GM12878 (cell line): ENCODE measurements around the gene GEMIN7. TPM values are rescaled to one million over a fixed set of nuclear protein-coding genes. Genes with fewer than 3 reads are reported as not detected.
A peak's percentile ranks its signal among the peaks of the same experiment; 100 is the strongest.

ENCODE experiments used
- ATAC-seq: fragments of 200-7000 bp; cut with Tn5 transposase; 3 replicates; pipeline ENCODE4 v1.9.1; 2020; ENCODE audit warnings: mild to moderate bottlenecking, moderate library complexity
- BruUV-seq: library from RNA; stranded (reverse); fragments of 400-500 nt; replicated peaks from 2 replicates; lab custom pipeline; 2021; lab: Mats Ljungman, UMichigan
- CTCF ChIA-PET: fragments of 300-600 bp; sonication (Branson Sonifier 250); formaldehyde crosslinking; extraction: SDS; loops from one replicate; lab custom pipeline; 2021; ENCODE audit warnings: inconsistent platforms; lab: Yijun Ruan, JAX
- POLR2A ChIA-PET: fragments of 350-600 bp; formaldehyde crosslinking; extraction: SDS; loops from one replicate; lab custom pipeline; 2021; ENCODE audit warnings: inconsistent platforms; lab: Charles Lee
- RAD21 ChIA-PET: fragments of 300-600 bp; sonication (Branson Sonifier 250); formaldehyde crosslinking; loops from one replicate; lab custom pipeline; 2023; ENCODE audit warnings: antibody characterized with exemption; ENCODE audit not compliant: unreplicated experiment; lab: Charles Lee
- SMC1A ChIA-PET: fragments of 300-600 bp; sonication (Branson Sonifier 250); formaldehyde crosslinking; loops from one replicate; lab custom pipeline; 2023; ENCODE audit not compliant: unreplicated experiment, uncharacterized antibody; lab: Charles Lee
- DNase-seq: peaks from one replicate; pipeline ENCODE4 v3.0.0-alpha.2; 2011; ENCODE audit warnings: low read depth, low spot score
- FAIRE-seq: peaks from 3 replicates; lab custom pipeline; 2011; peaks lifted over from hg19 to GRCh38; lab: Jason Lieb, UNC
- H2AFZ ChIP-seq: 2 replicates; pipeline ENCODE4 v1.6.0; 2011; ENCODE audit warnings: low read depth, low read length, control low read depth; ENCODE audit not compliant: control insufficient read depth
- H3K27ac ChIP-seq: 2 replicates; pipeline ENCODE4 v1.5.1; 2011; ENCODE audit warnings: control low read depth; ENCODE audit not compliant: control insufficient read depth, insufficient read depth
- H3K27me3 ChIP-seq, 2 experiments: replicated peaks in 1 of 2; 2 replicates each; pipeline versions ENCODE4 v1.6.0 to v1.6.1; 2011; ENCODE audit warnings: low read length in 1 of 2; ENCODE audit not compliant: control insufficient read depth in 2 of 2, insufficient read depth in 2 of 2
- H3K36me3 ChIP-seq, 2 experiments: 2 replicates each; pipeline ENCODE4 v1.5.1; 2011; ENCODE audit warnings: low read length in 1 of 2; ENCODE audit not compliant: control insufficient read depth in 2 of 2, insufficient read depth in 2 of 2
- H3K4me1 ChIP-seq: 2 replicates; pipeline ENCODE4 v1.6.1; 2011; ENCODE audit warnings: mild to moderate bottlenecking, low read length, moderate library complexity, mixed read lengths; ENCODE audit not compliant: control insufficient read depth, insufficient read depth
- H3K4me2 ChIP-seq: 2 replicates; pipeline ENCODE4 v1.6.0; 2011; ENCODE audit warnings: control low read depth; ENCODE audit not compliant: control insufficient read depth, insufficient read depth
- H3K4me3 ChIP-seq: fragments of 200-600 bp; sonication (generic); 2 replicates; pipeline ENCODE4 v1.5.1; 2016
- H3K79me2 ChIP-seq: 2 replicates; pipeline ENCODE4 v1.6.0; 2011; ENCODE audit warnings: low read length; ENCODE audit not compliant: control insufficient read depth, insufficient read depth
- H3K9ac ChIP-seq: 2 replicates; pipeline ENCODE4 v1.8.0; 2011; ENCODE audit warnings: low read length, control low read depth, mixed read lengths; ENCODE audit not compliant: control insufficient read depth, insufficient read depth
- H3K9me3 ChIP-seq: replicated peaks from 3 replicates; pipeline ENCODE4 v1.5.1; 2011; ENCODE audit warnings: mild to moderate bottlenecking, low read length; ENCODE audit not compliant: control insufficient read depth, insufficient read depth
- H4K20me1 ChIP-seq: 2 replicates; pipeline ENCODE4 v1.6.0; 2011; ENCODE audit not compliant: control insufficient read depth, insufficient read depth
- BHLHE40 ChIP-seq, 2 experiments: fragments of 450-650 bp in 1 of 2; IDR thresholded peaks; 2 replicates each; pipeline ENCODE4 v1.6.1; 2011 to 2017; ENCODE audit warnings: low read depth in 2 of 2, borderline replicate concordance in 1 of 2, improper control_type of control experiment in 1 of 2, low read length in 1 of 2, mild to moderate bottlenecking in 1 of 2
- GATAD2B ChIP-seq: fragments of 450-650 bp; conservative IDR thresholded peaks from 2 replicates; pipeline ENCODE4 v1.6.1; 2017; ENCODE audit warnings: low read depth, mild to moderate bottlenecking, moderate library complexity
- MTA3 ChIP-seq: IDR thresholded peaks from 2 replicates; pipeline ENCODE4 v1.6.1; 2012; ENCODE audit warnings: low read length, inconsistent platforms, borderline replicate concordance
- PAX5 ChIP-seq: IDR thresholded peaks from 2 replicates; pipeline ENCODE4 v1.6.1; 2011; ENCODE audit warnings: low read depth, low read length, borderline replicate concordance
- SIX5 ChIP-seq: IDR thresholded peaks from 2 replicates; pipeline ENCODE4 v1.6.1; 2011; ENCODE audit warnings: mild to moderate bottlenecking, low read depth, low read length, moderate library complexity; ENCODE audit not compliant: severe bottlenecking
- SRF ChIP-seq, 2 experiments: IDR thresholded peaks; 2 replicates each; pipeline ENCODE4 v1.6.1; 2011; ENCODE audit warnings: low read depth in 2 of 2, low read length in 2 of 2, mild to moderate bottlenecking in 1 of 2, moderate library complexity in 1 of 2
- WGBS: methylation state at CpG from one replicate; pipeline ENCODE4 v1.1.6; 2016; ENCODE audit warnings: low lambda C conversion rate; ENCODE audit not compliant: insufficient replicate concordance, insufficient coverage; ENCODE audit errors: missing lambda C conversion rate; 5-methylcytosine and 5-hydroxymethylcytosine counted together
- in situ Hi-C: fragments of 300-500 bp; cut with MboI; formaldehyde crosslinking; loops from 9 replicates; pipeline ENCODE4 v1.14.3; 2018; ENCODE audit warnings: mixed read lengths
- intact Hi-C: fragments of 100-400 bp; cut with micrococcal nuclease; formaldehyde crosslinking; loops from one replicate; pipeline ENCODE4 v1.14.2; 2022; ENCODE audit not compliant: unreplicated experiment
- polyA plus RNA-seq, 11 experiments: library from polyadenylated mRNA; depleted of rRNA in 4 of 11; unstranded in 6 of 11; stranded (reverse) in 5 of 11; fragments of >200 nt; fragmentation: Nextera tagmentation in 4 of 11; fragmentation: Illumina TruSeq in 1 of 11; extraction: Ambion mirVana in 4 of 11; extraction: Trizol in 1 of 11; gene quantifications; 1 replicate in 1 of 11; 2 replicates in 10 of 11; pipeline versions ENCODE4 v1.2.1 to v1.2.3, GENCODE V29; 2011 to 2016; ENCODE audit warnings: inconsistent platforms in 2 of 11, missing spikeins in 2 of 11, low read depth in 1 of 11
- total RNA-seq, 4 experiments: library from RNA; depleted of rRNA in 3 of 4; stranded (reverse); fragments of >200 nt in 3 of 4; fragmentation: Illumina TruSeq in 1 of 4; extraction: Trizol in 1 of 4; gene quantifications; 2 replicates each; pipeline versions ENCODE4 v1.2.1 to v1.2.3, GENCODE V29; 2013 to 2021
- TF ChIP-seq, protein P1 (sequence below): fragments of 450-650 bp; IDR thresholded peaks from 2 replicates; pipeline ENCODE4 v1.6.1; 2016; ENCODE audit warnings: mild to moderate bottlenecking, moderate library complexity, borderline replicate concordance
- TF ChIP-seq, protein P2 (sequence below): fragments of 450-650 bp; IDR thresholded peaks from 2 replicates; pipeline ENCODE4 v1.6.1; 2016; ENCODE audit warnings: mild to moderate bottlenecking

Gene GEMIN7
- total and polyA plus RNA-seq, 10 of the 15 experiments (the other 5 are each of a cell fraction or from before 2014, with no cell fraction given), result 21.1 to 76.7 (median 44.9) TPM

DNA sequence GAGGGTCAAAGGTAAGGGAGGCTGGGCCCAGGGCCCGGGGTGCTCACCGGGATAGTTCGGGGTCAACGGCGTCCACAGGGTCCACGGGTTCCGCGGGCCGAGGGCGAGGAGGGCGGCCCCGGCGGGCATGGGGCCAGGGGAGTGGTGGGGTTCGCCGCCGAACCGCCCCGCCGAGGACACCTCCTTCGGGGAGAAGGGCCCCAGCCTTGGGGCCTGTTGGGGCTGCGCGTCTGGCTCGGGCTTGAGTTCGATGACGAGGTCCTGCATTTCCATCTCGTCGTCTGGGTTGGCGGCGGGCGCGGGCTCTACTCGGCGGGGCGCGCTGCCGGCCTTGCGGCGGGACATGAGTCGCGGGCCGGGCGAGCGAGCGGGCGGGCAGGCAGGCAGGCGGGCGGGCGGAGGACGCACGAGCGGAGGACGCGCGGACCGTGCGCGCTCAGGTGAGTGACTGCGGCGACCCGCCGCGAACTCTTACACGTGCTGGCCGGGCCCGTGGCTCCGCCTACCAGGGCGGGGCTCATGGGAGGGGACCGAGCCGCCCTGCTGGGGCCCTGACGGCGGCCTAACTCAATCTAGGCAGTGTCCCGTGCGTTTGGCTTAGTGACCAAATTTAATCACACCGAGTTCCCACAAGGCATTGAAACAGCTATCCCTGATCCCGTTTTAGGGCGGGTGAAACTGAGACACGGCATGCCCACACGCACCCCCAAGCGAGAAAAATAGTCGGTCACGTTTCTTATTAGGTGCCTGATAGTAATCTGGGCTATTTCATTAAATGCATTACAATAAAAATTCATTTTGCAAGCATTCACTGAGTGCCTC, 2.8 kb upstream of the GEMIN7 start, which contains the start of gene ZNF296 (continued):
- TF ChIP-seq GATAD2B, result peak; percentile 82

DNA sequence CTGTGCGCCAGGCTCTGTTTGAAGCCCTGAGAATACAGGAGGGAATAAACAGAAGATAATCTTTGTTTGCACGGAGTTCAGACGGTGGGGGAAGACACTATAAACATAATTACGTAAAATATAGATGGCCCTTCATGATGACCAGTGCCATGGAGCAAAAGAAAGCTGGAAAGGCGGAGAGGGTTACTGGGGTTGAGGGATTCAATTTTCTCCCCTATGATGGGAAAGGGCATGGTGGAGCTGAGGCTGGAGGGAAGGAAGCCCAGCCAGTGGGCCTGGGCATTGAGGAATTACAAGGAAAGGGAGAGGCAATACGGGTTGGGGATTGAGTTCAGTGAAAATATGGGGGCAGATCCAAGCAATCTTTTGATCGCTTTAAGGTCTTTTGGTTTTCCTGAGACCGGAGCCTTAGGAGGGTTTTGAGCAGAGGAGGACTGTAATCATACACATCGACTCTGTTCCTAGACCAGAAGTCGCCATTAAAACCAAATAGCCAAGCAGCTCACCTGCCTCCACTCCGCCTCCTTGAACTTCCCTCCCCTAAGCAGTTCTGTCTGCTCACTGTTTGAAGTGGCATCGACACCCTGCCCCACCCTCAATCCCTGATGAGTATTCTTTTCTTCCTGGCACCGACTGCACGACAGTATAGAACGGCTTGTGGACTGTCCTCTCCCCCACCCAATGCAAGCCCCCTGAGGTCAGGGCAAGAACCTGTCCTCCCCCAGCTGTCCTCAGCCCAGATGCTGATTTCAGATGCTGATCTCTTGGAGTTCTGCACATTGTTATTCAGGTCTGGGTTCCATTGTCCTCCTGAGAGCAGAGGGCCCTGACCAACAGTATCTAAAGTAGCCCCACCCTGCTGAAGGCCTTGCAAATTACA, 2.0 kb upstream of the GEMIN7 start:
- H3K27me3 ChIP-seq, result no peaks in the 10 kb centered on the region
- ChIA-PET RAD21 (no interaction called here), SMC1A (interaction anchor here (1.0 kb wide), 1 partner anchor 75 kb away, joined by 3 read pairs; no protein-coding TSS in a partner anchor), CTCF (interaction anchor here (1.1 kb wide), 1 partner anchor 48 kb away, joined by 4 read pairs; no protein-coding TSS in a partner anchor), POLR2A (interaction anchor here (0.6 to 1.9 kb wide), 4 partner anchors 35 to 101 kb away, joined by 3 to 5 read pairs (median 4); partner anchors contain the start of genes BLOC1S3 and TRAPPC6A)
- TF ChIP-seq PAX5, result no peak
- TF ChIP-seq, protein P1, sequence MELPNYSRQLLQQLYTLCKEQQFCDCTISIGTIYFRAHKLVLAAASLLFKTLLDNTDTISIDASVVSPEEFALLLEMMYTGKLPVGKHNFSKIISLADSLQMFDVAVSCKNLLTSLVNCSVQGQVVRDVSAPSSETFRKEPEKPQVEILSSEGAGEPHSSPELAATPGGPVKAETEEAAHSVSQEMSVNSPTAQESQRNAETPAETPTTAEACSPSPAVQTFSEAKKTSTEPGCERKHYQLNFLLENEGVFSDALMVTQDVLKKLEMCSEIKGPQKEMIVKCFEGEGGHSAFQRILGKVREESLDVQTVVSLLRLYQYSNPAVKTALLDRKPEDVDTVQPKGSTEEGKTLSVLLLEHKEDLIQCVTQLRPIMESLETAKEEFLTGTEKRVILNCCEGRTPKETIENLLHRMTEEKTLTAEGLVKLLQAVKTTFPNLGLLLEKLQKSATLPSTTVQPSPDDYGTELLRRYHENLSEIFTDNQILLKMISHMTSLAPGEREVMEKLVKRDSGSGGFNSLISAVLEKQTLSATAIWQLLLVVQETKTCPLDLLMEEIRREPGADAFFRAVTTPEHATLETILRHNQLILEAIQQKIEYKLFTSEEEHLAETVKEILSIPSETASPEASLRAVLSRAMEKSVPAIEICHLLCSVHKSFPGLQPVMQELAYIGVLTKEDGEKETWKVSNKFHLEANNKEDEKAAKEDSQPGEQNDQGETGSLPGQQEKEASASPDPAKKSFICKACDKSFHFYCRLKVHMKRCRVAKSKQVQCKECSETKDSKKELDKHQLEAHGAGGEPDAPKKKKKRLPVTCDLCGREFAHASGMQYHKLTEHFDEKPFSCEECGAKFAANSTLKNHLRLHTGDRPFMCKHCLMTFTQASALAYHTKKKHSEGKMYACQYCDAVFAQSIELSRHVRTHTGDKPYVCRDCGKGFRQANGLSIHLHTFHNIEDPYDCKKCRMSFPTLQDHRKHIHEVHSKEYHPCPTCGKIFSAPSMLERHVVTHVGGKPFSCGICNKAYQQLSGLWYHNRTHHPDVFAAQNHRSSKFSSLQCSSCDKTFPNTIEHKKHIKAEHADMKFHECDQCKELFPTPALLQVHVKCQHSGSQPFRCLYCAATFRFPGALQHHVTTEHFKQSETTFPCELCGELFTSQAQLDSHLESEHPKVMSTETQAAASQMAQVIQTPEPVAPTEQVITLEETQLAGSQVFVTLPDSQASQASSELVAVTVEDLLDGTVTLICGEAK, result peak; percentile 42; the same call in 1 of the 2 replicates
- TF ChIP-seq SIX5, result no peak
- no peak for TF ChIP-seq MTA3
- no peak for TF ChIP-seq BHLHE40 (IDR thresholded peaks at IDR 0.05; ENCODE audit: borderline replicate concordance in 1 of 2, low read depth in 2 of 2, low read length in 1 of 2)
- TF ChIP-seq, protein P2, sequence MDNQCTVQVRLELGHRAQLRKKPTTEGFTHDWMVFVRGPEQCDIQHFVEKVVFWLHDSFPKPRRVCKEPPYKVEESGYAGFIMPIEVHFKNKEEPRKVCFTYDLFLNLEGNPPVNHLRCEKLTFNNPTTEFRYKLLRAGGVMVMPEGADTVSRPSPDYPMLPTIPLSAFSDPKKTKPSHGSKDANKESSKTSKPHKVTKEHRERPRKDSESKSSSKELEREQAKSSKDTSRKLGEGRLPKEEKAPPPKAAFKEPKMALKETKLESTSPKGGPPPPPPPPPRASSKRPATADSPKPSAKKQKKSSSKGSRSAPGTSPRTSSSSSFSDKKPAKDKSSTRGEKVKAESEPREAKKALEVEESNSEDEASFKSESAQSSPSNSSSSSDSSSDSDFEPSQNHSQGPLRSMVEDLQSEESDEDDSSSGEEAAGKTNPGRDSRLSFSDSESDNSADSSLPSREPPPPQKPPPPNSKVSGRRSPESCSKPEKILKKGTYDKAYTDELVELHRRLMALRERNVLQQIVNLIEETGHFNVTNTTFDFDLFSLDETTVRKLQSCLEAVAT, result peak; percentile 96
- no peak for TF ChIP-seq SRF (IDR thresholded peaks at IDR 0.05; ENCODE audit: low read depth in 2 of 2, low read length in 2 of 2)
- DNase-seq (no peak), FAIRE-seq (no peak), ATAC-seq (no peak)
- H3K9me3 ChIP-seq, result no peaks in the 10 kb centered on the region
- in situ Hi-C loops, result no loop called here
- BruUV-seq, result no TSS peak
- peaks cover 25% of the 10 kb centered on the region for H3K4me1 ChIP-seq
- WGBS, result 69% methylated on average over 15 of the region's 15 CpGs
- peak overlapping the region; percentile 45 for H3K9ac ChIP-seq
- H2AFZ ChIP-seq, result no peak overlapping the region; the same call in 1 of the 2 replicates
- peaks cover 4 to 17% of the 10 kb centered on the region in 2 experiments; a peak in 3 of 4 replicates for H3K36me3 ChIP-seq
- peak overlapping the region; percentile 60 for H3K4me2 ChIP-seq
- peak overlapping the region; percentile 100 for H3K4me3 ChIP-seq
- peaks cover 73% of the 10 kb centered on the region for H3K79me2 ChIP-seq
- intact Hi-C loops, result loop anchor here (5.0 to 10.0 kb wide), 3 partner anchors 60 to 398 kb away; partner anchors contain the start of genes BLOC1S3 and TRAPPC6A
- no peaks in the 10 kb centered on the region; the same call in 1 of the 2 replicates for H4K20me1 ChIP-seq
- peak overlapping the region; percentile 86; the same call in 1 of the 2 replicates for H3K27ac ChIP-seq
